HG03439 (cell line): ENCODE data around the gene RAB6C.
"Not testable (repeated sequence)": the region's sequence is repeated elsewhere in the genome, so short reads cannot be mapped to it uniquely, and the experiment has no call there.

Experiments used
- ATAC-seq: cut with Tn5 transposase; IDR thresholded peaks from one replicate; pipeline ENCODE4 v1.9.1; 2021; ENCODE audit warnings: mild to moderate bottlenecking, moderate library complexity; ENCODE audit not compliant: unreplicated experiment

RAB6C gene

GRCh38 chr2:129992415-129993006, 13.0 kb downstream of the RAB6C start:
- not testable (repeated sequence) for ATAC-seq

GRCh38 chr2:129993151-129993550, 13.7 kb downstream of the RAB6C start:
- ATAC-seq: not testable (repeated sequence)

GRCh38 chr2:129996657-129997237, 17.3 kb downstream of the RAB6C start:
- ATAC-seq: not testable (repeated sequence)

- not testable (repeated sequence) for ATAC-seq
Measured at GRCh38 chr2:129998771-129999170, 19.3 kb downstream of the RAB6C start.

GRCh38 chr2:130005862-130006261, 26.4 kb downstream of the RAB6C start:
- ATAC-seq: not testable (repeated sequence)

GRCh38 chr2:130016701-130017100, 37.2 kb downstream of the RAB6C start:
- not testable (repeated sequence) for ATAC-seq

- no peak for ATAC-seq
Measured at GRCh38 chr2:130019402-130019801, 39.9 kb downstream of the RAB6C start.

- ATAC-seq: not testable (repeated sequence)
Measured at GRCh38 chr2:130020069-130020468, 40.6 kb downstream of the RAB6C start.

- ATAC-seq: not testable (repeated sequence)
Measured at GRCh38 chr2:130025931-130026330, 46.5 kb downstream of the RAB6C start.
